Myocyte (in vitro differentiated cells): ENCODE data around the gene SEC16B. TPM values are rescaled to one million over a fixed set of nuclear protein-coding genes. Genes with fewer than 3 reads are reported as not detected.
A peak's percentile ranks its signal among the peaks of the same experiment; 100 is the strongest.
"Not testable (repeated sequence)": the region's sequence is repeated elsewhere in the genome, so short reads cannot be mapped to it uniquely, and the experiment has no call there.

Source experiments
- DNase-seq: peaks from one replicate; pipeline ENCODE4 v3.0.0-alpha.2; 2012; ENCODE audit warnings: low read depth
- polyA plus RNA-seq: library from polyadenylated mRNA; unstranded; fragments of >200 nt; gene quantifications from one replicate; pipeline ENCODE4 v1.2.1, GENCODE V29; 2012; ENCODE audit warnings: missing spikeins
- total RNA-seq: library from RNA; depleted of rRNA; stranded (reverse); fragments of >200 nt; gene quantifications from 2 replicates; pipeline ENCODE4 v1.2.3, GENCODE V29; 2014

SEC16B gene
- 1.8 and 3.3 TPM in 2 replicates for total RNA-seq
- 5.5 TPM for polyA plus RNA-seq

GRCh38 chr1:177969825-177970371, at the start of gene SEC16B:
Gene SEC16B (minus strand): TSS chr1:177970058. CDS start chr1:177967981, 2,077 bp downstream.
- no peak for DNase-seq

GRCh38 chr1:178019622-178020021, 49.8 kb upstream of the SEC16B start:
- no peak for DNase-seq

- DNase-seq = no peak
Observed at GRCh38 chr1:178019208-178019607, 49.4 kb upstream of the SEC16B start.

GRCh38 chr1:178017517-178017916, 47.7 kb upstream of the SEC16B start:
- DNase-seq = no peak

- no peak for DNase-seq
Observed at GRCh38 chr1:178011864-178012503, 42.1 kb upstream of the SEC16B start.

- DNase-seq = peak; percentile 57
Observed at GRCh38 chr1:178011465-178011828, 41.6 kb upstream of the SEC16B start.

- no peak for DNase-seq
Observed at GRCh38 chr1:178010674-178011464, 41.0 kb upstream of the SEC16B start.

GRCh38 chr1:178006043-178006442, 36.2 kb upstream of the SEC16B start:
- no peak for DNase-seq

- DNase-seq = no peak
Observed at GRCh38 chr1:178005450-178005849, 35.6 kb upstream of the SEC16B start.

- DNase-seq = no peak
Observed at GRCh38 chr1:178004926-178005391, 35.1 kb upstream of the SEC16B start.

GRCh38 chr1:177998696-177999631, 29.1 kb upstream of the SEC16B start:
- DNase-seq = peak; percentile 51

- DNase-seq = no peak
Observed at GRCh38 chr1:177996957-177997356, 27.1 kb upstream of the SEC16B start.

GRCh38 chr1:177995369-177995768, 25.5 kb upstream of the SEC16B start:
- no peak for DNase-seq

GRCh38 chr1:177986281-177986680, 16.4 kb upstream of the SEC16B start:
- DNase-seq = not testable (repeated sequence)

- DNase-seq = no peak
Observed at GRCh38 chr1:177984761-177985160, 14.9 kb upstream of the SEC16B start.

- DNase-seq = peak; percentile 95
Observed at GRCh38 chr1:177984136-177984525, 14.3 kb upstream of the SEC16B start.

- peak; percentile 67 for DNase-seq
Observed at GRCh38 chr1:177983482-177984135, 13.8 kb upstream of the SEC16B start.

- DNase-seq = no peak
Observed at GRCh38 chr1:177983077-177983476, 13.2 kb upstream of the SEC16B start.

- no peak for DNase-seq
Observed at GRCh38 chr1:177981200-177981599, 11.3 kb upstream of the SEC16B start.

GRCh38 chr1:177979272-177979671, 9.4 kb upstream of the SEC16B start:
- no peak for DNase-seq

- no peak for DNase-seq
Observed at GRCh38 chr1:177978530-177978929, 8.7 kb upstream of the SEC16B start.
